ENCODE measurements around the gene OR9Q1.

OR9Q1 gene

GRCh38 chr11:58227956-58228615 is 204.4 kb downstream of the OR9Q1 start:
- no peak for TF ChIP-seq MYNN (tag by site-specific recombination; IDR thresholded peaks at IDR 0.05; ENCODE audit: borderline replicate concordance)
- no peak for TF ChIP-seq ZNF146 (tag by site-specific recombination; IDR thresholded peaks at IDR 0.05)
- no peak for TF ChIP-seq TRIM28 (IDR thresholded peaks at IDR 0.05; ENCODE audit: borderline replicate concordance, low read length)
- TF ChIP-seq ZNF626 (tag by site-specific recombination; IDR thresholded peaks at IDR 0.05), result no peak
- TF ChIP-seq, protein P1, sequence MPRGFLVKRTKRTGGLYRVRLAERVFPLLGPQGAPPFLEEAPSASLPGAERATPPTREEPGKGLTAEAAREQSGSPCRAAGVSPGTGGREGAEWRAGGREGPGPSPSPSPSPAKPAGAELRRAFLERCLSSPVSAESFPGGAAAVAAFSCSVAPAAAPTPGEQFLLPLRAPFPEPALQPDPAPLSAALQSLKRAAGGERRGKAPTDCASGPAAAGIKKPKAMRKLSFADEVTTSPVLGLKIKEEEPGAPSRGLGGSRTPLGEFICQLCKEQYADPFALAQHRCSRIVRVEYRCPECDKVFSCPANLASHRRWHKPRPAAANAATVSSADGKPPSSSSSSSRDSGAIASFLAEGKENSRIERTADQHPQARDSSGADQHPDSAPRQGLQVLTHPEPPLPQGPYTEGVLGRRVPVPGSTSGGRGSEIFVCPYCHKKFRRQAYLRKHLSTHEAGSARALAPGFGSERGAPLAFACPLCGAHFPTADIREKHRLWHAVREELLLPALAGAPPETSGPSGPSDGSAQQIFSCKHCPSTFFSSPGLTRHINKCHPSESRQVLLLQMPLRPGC (tag by site-specific recombination; IDR thresholded peaks at IDR 0.05), result no peak
- no peak for TF ChIP-seq ZNF391 (tag by site-specific recombination; IDR thresholded peaks at IDR 0.05; ENCODE audit: borderline replicate concordance, low read depth)
- no peak for TF ChIP-seq ZNF274 (IDR thresholded peaks at IDR 0.05; ENCODE audit: low read length)
- no peak for TF ChIP-seq ZNF274 (tag by site-specific recombination; IDR thresholded peaks at IDR 0.05; ENCODE audit: borderline replicate concordance)
- TF ChIP-seq ZNF600 (tag by site-specific recombination; IDR thresholded peaks at IDR 0.05), result no peak
- no peak for TF ChIP-seq OSR2 (tag by site-specific recombination; IDR thresholded peaks at IDR 0.05)
- TF ChIP-seq, protein P2, sequence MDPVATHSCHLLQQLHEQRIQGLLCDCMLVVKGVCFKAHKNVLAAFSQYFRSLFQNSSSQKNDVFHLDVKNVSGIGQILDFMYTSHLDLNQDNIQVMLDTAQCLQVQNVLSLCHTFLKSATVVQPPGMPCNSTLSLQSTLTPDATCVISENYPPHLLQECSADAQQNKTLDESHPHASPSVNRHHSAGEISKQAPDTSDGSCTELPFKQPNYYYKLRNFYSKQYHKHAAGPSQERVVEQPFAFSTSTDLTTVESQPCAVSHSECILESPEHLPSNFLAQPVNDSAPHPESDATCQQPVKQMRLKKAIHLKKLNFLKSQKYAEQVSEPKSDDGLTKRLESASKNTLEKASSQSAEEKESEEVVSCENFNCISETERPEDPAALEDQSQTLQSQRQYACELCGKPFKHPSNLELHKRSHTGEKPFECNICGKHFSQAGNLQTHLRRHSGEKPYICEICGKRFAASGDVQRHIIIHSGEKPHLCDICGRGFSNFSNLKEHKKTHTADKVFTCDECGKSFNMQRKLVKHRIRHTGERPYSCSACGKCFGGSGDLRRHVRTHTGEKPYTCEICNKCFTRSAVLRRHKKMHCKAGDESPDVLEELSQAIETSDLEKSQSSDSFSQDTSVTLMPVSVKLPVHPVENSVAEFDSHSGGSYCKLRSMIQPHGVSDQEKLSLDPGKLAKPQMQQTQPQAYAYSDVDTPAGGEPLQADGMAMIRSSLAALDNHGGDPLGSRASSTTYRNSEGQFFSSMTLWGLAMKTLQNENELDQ (tag by site-specific recombination; IDR thresholded peaks at IDR 0.05; ENCODE audit: low read depth), result no peak
- TF ChIP-seq ZNF366 (tag by site-specific recombination; conservative IDR thresholded peaks at IDR 0.05), result no peak
- no peak for TF ChIP-seq ZNF324 (tag by site-specific recombination; IDR thresholded peaks at IDR 0.05)
- Histone ChIP-seq H3K4me1 (ENCODE audit: control insufficient read depth, insufficient read depth, low read length) (no peaks in the 10 kb centered on the region), H3K4me3 (ENCODE audit: low read depth, low read length) (no peak overlapping the region), H3K36me3 (ENCODE audit: control insufficient read depth in 2 of 2, insufficient read depth in 1 of 2, low read length in 2 of 2) (no peaks in the 10 kb centered on the region), H3K9me3 (ENCODE audit: control insufficient read depth, insufficient read depth, low read depth, low read length) (no peaks in the 10 kb centered on the region), H3K27ac (ENCODE audit: extremely low read depth, low read depth, low read length) (no peak overlapping the region)
- ChIA-PET POLR2A (no interaction called here), CTCF (no interaction called here)
